ENCODE measurements around the gene NME4.

GRCh38 chr16:371515-372301 lies 25.3 kb upstream of the NME4 start:
- TF ChIP-seq, protein P1, sequence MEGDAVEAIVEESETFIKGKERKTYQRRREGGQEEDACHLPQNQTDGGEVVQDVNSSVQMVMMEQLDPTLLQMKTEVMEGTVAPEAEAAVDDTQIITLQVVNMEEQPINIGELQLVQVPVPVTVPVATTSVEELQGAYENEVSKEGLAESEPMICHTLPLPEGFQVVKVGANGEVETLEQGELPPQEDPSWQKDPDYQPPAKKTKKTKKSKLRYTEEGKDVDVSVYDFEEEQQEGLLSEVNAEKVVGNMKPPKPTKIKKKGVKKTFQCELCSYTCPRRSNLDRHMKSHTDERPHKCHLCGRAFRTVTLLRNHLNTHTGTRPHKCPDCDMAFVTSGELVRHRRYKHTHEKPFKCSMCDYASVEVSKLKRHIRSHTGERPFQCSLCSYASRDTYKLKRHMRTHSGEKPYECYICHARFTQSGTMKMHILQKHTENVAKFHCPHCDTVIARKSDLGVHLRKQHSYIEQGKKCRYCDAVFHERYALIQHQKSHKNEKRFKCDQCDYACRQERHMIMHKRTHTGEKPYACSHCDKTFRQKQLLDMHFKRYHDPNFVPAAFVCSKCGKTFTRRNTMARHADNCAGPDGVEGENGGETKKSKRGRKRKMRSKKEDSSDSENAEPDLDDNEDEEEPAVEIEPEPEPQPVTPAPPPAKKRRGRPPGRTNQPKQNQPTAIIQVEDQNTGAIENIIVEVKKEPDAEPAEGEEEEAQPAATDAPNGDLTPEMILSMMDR (IDR thresholded peaks at IDR 0.05; ENCODE audit: insufficient read depth, low read length): no peak
- TF ChIP-seq POLR2AphosphoS5 (IDR thresholded peaks at IDR 0.05; ENCODE audit: low read depth): no peak
- no peak for TF ChIP-seq GABPA (IDR thresholded peaks at IDR 0.05; ENCODE audit: low read depth)

Data from HL-60 (cell line).